GM12878 (cell line): ENCODE data around the gene CDKL5. TPM values are rescaled to one million over a fixed set of nuclear protein-coding genes. Genes with fewer than 3 reads are reported as not detected.

Experiments used
- ATAC-seq: fragments of 200-7000 bp; cut with Tn5 transposase; 3 replicates; pipeline ENCODE4 v1.9.1; 2020; ENCODE audit warnings: mild to moderate bottlenecking, moderate library complexity
- BruUV-seq: library from RNA; stranded (reverse); fragments of 400-500 nt; replicated peaks from 2 replicates; lab custom pipeline; 2021; lab: Mats Ljungman, UMichigan
- CTCF ChIA-PET: fragments of 300-600 bp; sonication (Branson Sonifier 250); formaldehyde crosslinking; extraction: SDS; loops from one replicate; lab custom pipeline; 2021; ENCODE audit warnings: inconsistent platforms; lab: Yijun Ruan, JAX
- POLR2A ChIA-PET: fragments of 350-600 bp; formaldehyde crosslinking; extraction: SDS; loops from one replicate; lab custom pipeline; 2021; ENCODE audit warnings: inconsistent platforms; lab: Charles Lee
- RAD21 ChIA-PET: fragments of 300-600 bp; sonication (Branson Sonifier 250); formaldehyde crosslinking; loops from one replicate; lab custom pipeline; 2023; ENCODE audit warnings: antibody characterized with exemption; ENCODE audit not compliant: unreplicated experiment; lab: Charles Lee
- SMC1A ChIA-PET: fragments of 300-600 bp; sonication (Branson Sonifier 250); formaldehyde crosslinking; loops from one replicate; lab custom pipeline; 2023; ENCODE audit not compliant: unreplicated experiment, uncharacterized antibody; lab: Charles Lee
- DNase-seq: peaks from one replicate; pipeline ENCODE4 v3.0.0-alpha.2; 2011; ENCODE audit warnings: low read depth, low spot score
- FAIRE-seq: peaks from 3 replicates; lab custom pipeline; 2011; peaks lifted over from hg19 to GRCh38; lab: Jason Lieb, UNC
- H2AFZ ChIP-seq: 2 replicates; pipeline ENCODE4 v1.6.0; 2011; ENCODE audit warnings: low read depth, low read length, control low read depth; ENCODE audit not compliant: control insufficient read depth
- H3K27ac ChIP-seq: 2 replicates; pipeline ENCODE4 v1.5.1; 2011; ENCODE audit warnings: control low read depth; ENCODE audit not compliant: control insufficient read depth, insufficient read depth
- H3K27me3 ChIP-seq, 2 experiments: replicated peaks in 1 of 2; 2 replicates each; pipeline versions ENCODE4 v1.6.0 to v1.6.1; 2011; ENCODE audit warnings: low read length in 1 of 2; ENCODE audit not compliant: control insufficient read depth in 2 of 2, insufficient read depth in 2 of 2
- H3K36me3 ChIP-seq, 2 experiments: 2 replicates each; pipeline ENCODE4 v1.5.1; 2011; ENCODE audit warnings: low read length in 1 of 2; ENCODE audit not compliant: control insufficient read depth in 2 of 2, insufficient read depth in 2 of 2
- H3K4me1 ChIP-seq: 2 replicates; pipeline ENCODE4 v1.6.1; 2011; ENCODE audit warnings: mild to moderate bottlenecking, low read length, moderate library complexity, mixed read lengths; ENCODE audit not compliant: control insufficient read depth, insufficient read depth
- H3K4me2 ChIP-seq: 2 replicates; pipeline ENCODE4 v1.6.0; 2011; ENCODE audit warnings: control low read depth; ENCODE audit not compliant: control insufficient read depth, insufficient read depth
- H3K4me3 ChIP-seq: fragments of 200-600 bp; sonication (generic); 2 replicates; pipeline ENCODE4 v1.5.1; 2016
- H3K79me2 ChIP-seq: 2 replicates; pipeline ENCODE4 v1.6.0; 2011; ENCODE audit warnings: low read length; ENCODE audit not compliant: control insufficient read depth, insufficient read depth
- H3K9ac ChIP-seq: 2 replicates; pipeline ENCODE4 v1.8.0; 2011; ENCODE audit warnings: low read length, control low read depth, mixed read lengths; ENCODE audit not compliant: control insufficient read depth, insufficient read depth
- H3K9me3 ChIP-seq: replicated peaks from 3 replicates; pipeline ENCODE4 v1.5.1; 2011; ENCODE audit warnings: mild to moderate bottlenecking, low read length; ENCODE audit not compliant: control insufficient read depth, insufficient read depth
- H4K20me1 ChIP-seq: 2 replicates; pipeline ENCODE4 v1.6.0; 2011; ENCODE audit not compliant: control insufficient read depth, insufficient read depth
- ATF2 ChIP-seq: IDR thresholded peaks from 2 replicates; pipeline ENCODE4 v1.6.1; 2012; ENCODE audit warnings: low read length, inconsistent platforms
- GABPA ChIP-seq: IDR thresholded peaks from 2 replicates; pipeline ENCODE4 v1.6.1; 2014; ENCODE audit warnings: antibody characterized with exemption, low read depth, mild to moderate bottlenecking, inconsistent platforms
- MEF2A ChIP-seq: IDR thresholded peaks from 2 replicates; pipeline ENCODE4 v1.6.1; 2011; ENCODE audit warnings: low read depth, mild to moderate bottlenecking, low read length, moderate library complexity; ENCODE audit not compliant: insufficient read depth
- NRF1 ChIP-seq: conservative IDR thresholded peaks from 2 replicates; pipeline ENCODE4 v1.6.1; 2011; ENCODE audit warnings: mild to moderate bottlenecking, low read depth, low read length, improper control_type of control experiment
- RAD21 ChIP-seq: IDR thresholded peaks from 2 replicates; pipeline ENCODE4 v1.6.1; 2011; ENCODE audit warnings: mild to moderate bottlenecking, low read depth, low read length, moderate library complexity; ENCODE audit not compliant: insufficient read depth
- RELA ChIP-seq: fragments of 450-650 bp; IDR thresholded peaks from 2 replicates; pipeline ENCODE4 v1.8.0; 2014; ENCODE audit warnings: borderline replicate concordance; ENCODE audit not compliant: partially characterized antibody
- ZSCAN29 ChIP-seq: fragments of 450-650 bp; IDR thresholded peaks from 2 replicates; pipeline ENCODE4 v1.6.1; 2017; ENCODE audit warnings: mild to moderate bottlenecking, moderate library complexity
- WGBS: methylation state at CpG from one replicate; pipeline ENCODE4 v1.1.6; 2016; ENCODE audit warnings: low lambda C conversion rate; ENCODE audit not compliant: insufficient replicate concordance, insufficient coverage; ENCODE audit errors: missing lambda C conversion rate; 5-methylcytosine and 5-hydroxymethylcytosine counted together
- in situ Hi-C: fragments of 300-500 bp; cut with MboI; formaldehyde crosslinking; loops from 9 replicates; pipeline ENCODE4 v1.14.3; 2018; ENCODE audit warnings: mixed read lengths
- intact Hi-C: fragments of 100-400 bp; cut with micrococcal nuclease; formaldehyde crosslinking; loops from one replicate; pipeline ENCODE4 v1.14.2; 2022; ENCODE audit not compliant: unreplicated experiment
- polyA plus RNA-seq, 11 experiments: library from polyadenylated mRNA; depleted of rRNA in 4 of 11; unstranded in 6 of 11; stranded (reverse) in 5 of 11; fragments of >200 nt; fragmentation: Nextera tagmentation in 4 of 11; fragmentation: Illumina TruSeq in 1 of 11; extraction: Ambion mirVana in 4 of 11; extraction: Trizol in 1 of 11; gene quantifications; 1 replicate in 1 of 11; 2 replicates in 10 of 11; pipeline versions ENCODE4 v1.2.1 to v1.2.3, GENCODE V29; 2011 to 2016; ENCODE audit warnings: inconsistent platforms in 2 of 11, missing spikeins in 2 of 11, low read depth in 1 of 11
- total RNA-seq, 4 experiments: library from RNA; depleted of rRNA in 3 of 4; stranded (reverse); fragments of >200 nt in 3 of 4; fragmentation: Illumina TruSeq in 1 of 4; extraction: Trizol in 1 of 4; gene quantifications; 2 replicates each; pipeline versions ENCODE4 v1.2.1 to v1.2.3, GENCODE V29; 2013 to 2021
- TF ChIP-seq, protein P1 (sequence below): fragments of 450-650 bp; IDR thresholded peaks from 2 replicates; pipeline ENCODE4 v1.6.1; 2018; ENCODE audit warnings: borderline replicate concordance, mild to moderate bottlenecking; ENCODE audit not compliant: partially characterized antibody
- TF ChIP-seq, protein P2 (sequence below): IDR thresholded peaks from 2 replicates; pipeline ENCODE4 v1.6.1; 2011; ENCODE audit warnings: mild to moderate bottlenecking, low read depth, low read length, moderate library complexity; ENCODE audit not compliant: insufficient replicate concordance

Gene CDKL5
- total and polyA plus RNA-seq, 10 of the 15 experiments (the other 5 are each of a cell fraction or from before 2014, with no cell fraction given), result 1.4 to 14.5 (median 6.3) TPM

DNA sequence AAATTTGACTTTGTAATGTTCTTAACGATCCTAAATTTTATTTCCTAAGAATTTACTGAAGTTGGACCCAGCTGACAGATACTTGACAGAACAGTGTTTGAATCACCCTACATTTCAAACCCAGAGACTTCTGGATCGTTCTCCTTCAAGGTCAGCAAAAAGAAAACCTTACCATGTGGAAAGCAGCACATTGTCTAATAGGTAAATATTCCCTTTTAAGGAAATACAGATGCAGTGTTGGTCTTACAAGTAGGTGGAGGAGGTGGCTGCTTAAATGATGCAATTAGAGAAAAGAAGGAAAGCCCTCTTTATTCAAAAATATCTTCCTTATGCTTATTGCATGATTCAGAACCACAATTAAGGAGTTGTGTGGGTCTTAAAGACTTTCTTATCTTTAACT, 173.0 kb downstream of the CDKL5 start:
- FAIRE-seq, result no peak
- Histone ChIP-seq H3K9me3 (no peaks in the 10 kb centered on the region), H3K27me3 (no peaks in the 10 kb centered on the region), H3K4me2 (no peak overlapping the region), H2AFZ (no peak overlapping the region), H3K9ac (no peak overlapping the region), H3K36me3 (no peaks in the 10 kb centered on the region), H3K27ac (no peak overlapping the region), H3K4me3 (no peak overlapping the region), H3K79me2 (no peaks in the 10 kb centered on the region), H3K4me1 (no peaks in the 10 kb centered on the region), H4K20me1 (no peaks in the 10 kb centered on the region)
- WGBS, result 0% methylated on average over 2 of the region's 2 CpGs
- in situ Hi-C loops, result no loop called here
- POLR2A ChIA-PET, result no interaction called here
- SMC1A ChIA-PET, result no interaction called here
- BruUV-seq, result no TSS peak
- intact Hi-C loops, result no loop called here
- no peak for DNase-seq
- RAD21 ChIA-PET, result no interaction called here
- CTCF ChIA-PET, result no interaction called here
- no peak for ATAC-seq
- TF ChIP-seq, protein P1, sequence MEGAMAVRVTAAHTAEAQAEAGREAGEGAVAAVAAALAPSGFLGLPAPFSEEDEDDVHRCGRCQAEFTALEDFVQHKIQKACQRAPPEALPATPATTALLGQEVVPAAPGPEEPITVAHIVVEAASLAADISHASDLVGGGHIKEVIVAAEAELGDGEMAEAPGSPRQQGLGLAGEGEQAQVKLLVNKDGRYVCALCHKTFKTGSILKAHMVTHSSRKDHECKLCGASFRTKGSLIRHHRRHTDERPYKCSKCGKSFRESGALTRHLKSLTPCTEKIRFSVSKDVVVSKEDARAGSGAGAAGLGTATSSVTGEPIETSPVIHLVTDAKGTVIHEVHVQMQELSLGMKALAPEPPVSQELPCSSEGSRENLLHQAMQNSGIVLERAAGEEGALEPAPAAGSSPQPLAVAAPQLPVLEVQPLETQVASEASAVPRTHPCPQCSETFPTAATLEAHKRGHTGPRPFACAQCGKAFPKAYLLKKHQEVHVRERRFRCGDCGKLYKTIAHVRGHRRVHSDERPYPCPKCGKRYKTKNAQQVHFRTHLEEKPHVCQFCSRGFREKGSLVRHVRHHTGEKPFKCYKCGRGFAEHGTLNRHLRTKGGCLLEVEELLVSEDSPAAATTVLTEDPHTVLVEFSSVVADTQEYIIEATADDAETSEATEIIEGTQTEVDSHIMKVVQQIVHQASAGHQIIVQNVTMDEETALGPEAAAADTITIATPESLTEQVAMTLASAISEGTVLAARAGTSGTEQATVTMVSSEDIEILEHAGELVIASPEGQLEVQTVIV, result no peak
- no peak for TF ChIP-seq RAD21
- TF ChIP-seq GABPA, result no peak
- TF ChIP-seq, protein P2, sequence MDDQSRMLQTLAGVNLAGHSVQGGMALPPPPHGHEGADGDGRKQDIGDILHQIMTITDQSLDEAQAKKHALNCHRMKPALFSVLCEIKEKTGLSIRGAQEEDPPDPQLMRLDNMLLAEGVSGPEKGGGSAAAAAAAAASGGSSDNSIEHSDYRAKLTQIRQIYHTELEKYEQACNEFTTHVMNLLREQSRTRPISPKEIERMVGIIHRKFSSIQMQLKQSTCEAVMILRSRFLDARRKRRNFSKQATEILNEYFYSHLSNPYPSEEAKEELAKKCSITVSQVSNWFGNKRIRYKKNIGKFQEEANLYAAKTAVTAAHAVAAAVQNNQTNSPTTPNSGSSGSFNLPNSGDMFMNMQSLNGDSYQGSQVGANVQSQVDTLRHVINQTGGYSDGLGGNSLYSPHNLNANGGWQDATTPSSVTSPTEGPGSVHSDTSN, result no peak
- no peak for TF ChIP-seq ZSCAN29
- no peak for TF ChIP-seq NRF1
- TF ChIP-seq RELA, result no peak
- TF ChIP-seq MEF2A, result no peak
- TF ChIP-seq ATF2, result no peak
